Tibial nerve (tissue), 4 donors: ENCODE results near the gene C2orf92. TPM values are rescaled to one million over a fixed set of nuclear protein-coding genes. Genes with fewer than 3 reads are reported as not detected.

Experiments used
- DNase-seq, 2 donors: peaks; one replicate each; pipeline ENCODE4 v3.0.0-alpha.2; 2019; ENCODE audit warnings: low spot score in 2 of 2
- H3K27ac ChIP-seq, 4 donors: fragments of 200-600 bp; sonication (generic) in 3 of 4; one replicate each; pipeline ENCODE4 v1.5.1; 2017 to 2019; ENCODE audit warnings: mild to moderate bottlenecking in 1 of 4
- H3K27me3 ChIP-seq, 2 donors: fragments of 200-600 bp; sonication (generic) in 1 of 2; one replicate each; pipeline versions ENCODE4 v1.5.1 to v1.6.0; 2017 to 2019
- H3K36me3 ChIP-seq, 3 donors: fragments of 200-600 bp; sonication (generic); one replicate each; pipeline ENCODE4 v1.5.1; 2018 to 2019
- H3K4me1 ChIP-seq, 4 donors: fragments of 200-600 bp; sonication (generic) in 3 of 4; one replicate each; pipeline ENCODE4 v1.5.1; 2017 to 2019
- H3K4me3 ChIP-seq, 4 donors: fragments of 200-600 bp; sonication (generic) in 3 of 4; one replicate each; pipeline ENCODE4 v1.5.1; 2017 to 2019; ENCODE audit warnings: mild to moderate bottlenecking in 1 of 4, moderate library complexity in 1 of 4
- H3K9me3 ChIP-seq, 4 donors: fragments of 200-600 bp; sonication (generic) in 3 of 4; one replicate each; pipeline ENCODE4 v1.5.1; 2017 to 2019
- EP300 ChIP-seq, 2 donors: sonication (generic); formaldehyde crosslinking; IDR thresholded peaks; one replicate each; pipeline ENCODE4 v1.6.1; 2017; ENCODE audit warnings: antibody characterized with exemption in 2 of 2, mild to moderate bottlenecking in 1 of 2
- POLR2A ChIP-seq, 2 donors: fragments of 450-650 bp; IDR thresholded peaks; one replicate each; pipeline ENCODE4 v1.6.1; 2017; ENCODE audit warnings: antibody characterized with exemption in 2 of 2, mild to moderate bottlenecking in 2 of 2, moderate library complexity in 2 of 2
- WGBS, 2 donors: methylation state at CpG; one replicate each; pipeline ENCODE4 v1.1.5; 2018; 5-methylcytosine and 5-hydroxymethylcytosine counted together
- total RNA-seq, 4 donors: library from RNA; depleted of rRNA; stranded (reverse); fragments of >200 nt; gene quantifications; one replicate each; pipeline ENCODE4 v1.1.0, GENCODE V29; 2016
- TF ChIP-seq, protein P1 (sequence below), 5 experiments: fragments of 200-600 bp in 3 of 5; fragments of 450-650 bp in 2 of 5; sonication (generic) in 3 of 5; IDR thresholded peaks; one replicate each; pipeline ENCODE4 v1.5.1; 2016 to 2019; ENCODE audit warnings: antibody characterized with exemption in 5 of 5, mild to moderate bottlenecking in 3 of 5, moderate library complexity in 2 of 5

The C2orf92 gene
- total RNA-seq, 4 donors from 2014 or later: 4.5 to 65.1 (median 11.6) TPM

DNA sequence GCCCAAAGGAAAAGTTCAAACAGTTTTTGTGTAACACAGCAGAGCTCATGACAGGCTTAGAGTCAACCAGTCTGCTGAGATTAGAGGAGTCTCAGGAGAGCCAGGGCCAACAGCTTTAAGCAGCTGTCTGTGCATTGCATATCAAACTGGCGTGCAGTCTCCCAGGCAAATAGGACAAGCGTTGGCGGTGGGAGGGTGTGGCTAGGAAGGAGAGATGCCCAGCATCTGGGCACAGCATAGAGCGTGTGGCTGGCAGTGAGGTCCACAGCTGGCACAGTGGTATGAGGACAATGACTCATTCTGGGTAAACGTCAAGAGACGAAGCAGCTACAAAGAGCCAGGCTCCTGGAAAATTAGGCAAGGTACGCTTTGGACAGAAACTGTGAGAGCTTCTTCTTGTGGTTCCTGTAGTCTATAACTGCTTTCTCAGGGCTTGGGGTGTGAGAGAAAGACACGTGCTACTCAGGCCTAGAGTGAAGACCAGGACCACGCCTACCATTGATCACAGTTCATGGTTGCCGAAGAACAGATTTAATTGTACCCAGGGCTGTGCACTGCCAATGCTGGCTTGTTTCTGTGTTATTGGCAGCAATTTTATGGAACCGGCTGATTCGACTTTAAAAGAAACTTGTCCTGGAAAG lies 58.7 kb downstream of the C2orf92 start:
- no peaks in the 10 kb centered on the region for H3K4me1 ChIP-seq
- no peak overlapping the region for H3K27ac ChIP-seq
- no peaks in the 10 kb centered on the region for H3K27me3 ChIP-seq
- no peaks in the 10 kb centered on the region for H3K36me3 ChIP-seq
- TF ChIP-seq EP300 (IDR thresholded peaks at IDR 0.05): no peak
- TF ChIP-seq POLR2A (IDR thresholded peaks at IDR 0.05): no peak
- TF ChIP-seq, protein P1, sequence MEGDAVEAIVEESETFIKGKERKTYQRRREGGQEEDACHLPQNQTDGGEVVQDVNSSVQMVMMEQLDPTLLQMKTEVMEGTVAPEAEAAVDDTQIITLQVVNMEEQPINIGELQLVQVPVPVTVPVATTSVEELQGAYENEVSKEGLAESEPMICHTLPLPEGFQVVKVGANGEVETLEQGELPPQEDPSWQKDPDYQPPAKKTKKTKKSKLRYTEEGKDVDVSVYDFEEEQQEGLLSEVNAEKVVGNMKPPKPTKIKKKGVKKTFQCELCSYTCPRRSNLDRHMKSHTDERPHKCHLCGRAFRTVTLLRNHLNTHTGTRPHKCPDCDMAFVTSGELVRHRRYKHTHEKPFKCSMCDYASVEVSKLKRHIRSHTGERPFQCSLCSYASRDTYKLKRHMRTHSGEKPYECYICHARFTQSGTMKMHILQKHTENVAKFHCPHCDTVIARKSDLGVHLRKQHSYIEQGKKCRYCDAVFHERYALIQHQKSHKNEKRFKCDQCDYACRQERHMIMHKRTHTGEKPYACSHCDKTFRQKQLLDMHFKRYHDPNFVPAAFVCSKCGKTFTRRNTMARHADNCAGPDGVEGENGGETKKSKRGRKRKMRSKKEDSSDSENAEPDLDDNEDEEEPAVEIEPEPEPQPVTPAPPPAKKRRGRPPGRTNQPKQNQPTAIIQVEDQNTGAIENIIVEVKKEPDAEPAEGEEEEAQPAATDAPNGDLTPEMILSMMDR (IDR thresholded peaks at IDR 0.05): no peak
- H3K9me3 ChIP-seq: peaks cover 0 to 31% (median 0%) of the 10 kb centered on the region in 4 donors
- no peak overlapping the region for H3K4me3 ChIP-seq
- 74 to 81% methylated on average over 12 of the region's 12 CpGs for WGBS, 2 donors
- DNase-seq: no peak

DNA sequence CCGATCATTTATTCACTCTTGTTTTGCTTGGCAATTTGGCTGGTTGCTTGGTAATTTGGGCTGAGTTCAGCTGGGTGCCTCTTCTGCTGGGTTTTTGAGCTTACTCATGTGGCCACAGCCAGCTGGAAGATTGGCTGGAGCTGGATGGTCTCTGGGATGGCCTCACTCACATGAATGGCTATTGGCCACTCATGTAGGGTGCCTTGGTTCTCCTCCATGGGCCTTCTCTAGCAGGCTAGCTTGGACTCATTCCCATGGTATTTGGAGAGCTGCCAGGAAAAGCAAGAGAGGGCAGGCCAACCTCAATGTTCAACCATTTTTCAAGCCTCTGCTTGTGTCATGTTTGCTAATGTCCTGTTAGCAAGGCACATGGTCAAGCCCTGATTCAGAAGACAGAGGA lies 60.7 kb downstream of the C2orf92 start:
- Histone ChIP-seq H3K27ac (no peak overlapping the region), H3K27me3 (no peaks in the 10 kb centered on the region), H3K9me3 (peaks cover 0 to 25% (median 0%) of the 10 kb centered on the region in 4 donors), H3K4me3 (no peak overlapping the region), H3K4me1 (no peaks in the 10 kb centered on the region), H3K36me3 (no peaks in the 10 kb centered on the region)
- DNase-seq: no peak
- 91 to 95% methylated on average over 1 of the region's 1 CpG for WGBS, 2 donors
- TF ChIP-seq POLR2A (IDR thresholded peaks at IDR 0.05) (no peak), EP300 (IDR thresholded peaks at IDR 0.05) (no peak)
- TF ChIP-seq, protein P1 (IDR thresholded peaks at IDR 0.05): no peak

DNA sequence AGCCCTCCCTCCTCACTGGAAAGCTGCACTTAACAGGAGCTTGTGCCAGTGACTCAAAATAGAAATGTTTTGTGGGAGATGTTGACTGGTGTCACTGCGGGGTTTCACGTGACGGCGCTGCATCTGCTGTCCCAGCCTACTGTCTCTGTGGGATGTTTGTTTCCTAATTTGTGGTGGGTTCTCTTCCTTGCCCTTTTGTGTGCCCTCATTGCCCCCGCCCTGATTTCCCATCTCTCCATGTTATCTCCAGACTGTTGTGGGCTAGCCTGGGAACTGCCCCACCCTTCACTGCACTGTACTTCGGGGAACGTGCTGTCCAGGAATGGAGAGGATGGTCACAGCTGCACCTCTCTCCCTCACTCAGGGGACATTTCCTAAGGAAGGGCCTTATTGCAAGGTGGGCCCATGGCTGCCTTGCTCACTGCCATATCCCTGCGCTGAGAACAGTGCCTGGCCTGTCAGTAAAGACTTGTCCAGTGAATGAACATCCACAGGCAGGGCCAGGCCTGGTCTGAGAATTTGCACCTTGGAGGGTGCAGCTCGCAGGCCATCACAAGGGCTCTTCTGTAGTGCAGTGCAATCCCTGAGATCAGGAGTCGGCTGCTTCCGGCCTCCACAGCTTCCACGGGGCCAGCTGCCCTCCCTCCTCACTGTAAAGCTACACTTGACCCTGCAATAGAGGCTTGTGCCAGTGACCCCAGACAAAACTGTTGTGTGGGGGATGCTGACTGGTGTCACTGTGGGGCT lies 61.9 kb downstream of the C2orf92 start:
- no peaks in the 10 kb centered on the region for H3K27me3 ChIP-seq
- peaks cover 0 to 24% (median 0%) of the 10 kb centered on the region in 4 donors for H3K9me3 ChIP-seq
- no peak for TF ChIP-seq POLR2A (IDR thresholded peaks at IDR 0.05)
- TF ChIP-seq EP300 (IDR thresholded peaks at IDR 0.05): no peak
- TF ChIP-seq, protein P1 (IDR thresholded peaks at IDR 0.05): no peak
- H3K4me3 ChIP-seq: no peak overlapping the region
- no peaks in the 10 kb centered on the region for H3K4me1 ChIP-seq
- 71 to 87% methylated on average over 7 to 12 of the region's 12 CpGs for WGBS, 2 donors
- no peak overlapping the region for H3K27ac ChIP-seq
- DNase-seq: no peak
- H3K36me3 ChIP-seq: no peaks in the 10 kb centered on the region

DNA sequence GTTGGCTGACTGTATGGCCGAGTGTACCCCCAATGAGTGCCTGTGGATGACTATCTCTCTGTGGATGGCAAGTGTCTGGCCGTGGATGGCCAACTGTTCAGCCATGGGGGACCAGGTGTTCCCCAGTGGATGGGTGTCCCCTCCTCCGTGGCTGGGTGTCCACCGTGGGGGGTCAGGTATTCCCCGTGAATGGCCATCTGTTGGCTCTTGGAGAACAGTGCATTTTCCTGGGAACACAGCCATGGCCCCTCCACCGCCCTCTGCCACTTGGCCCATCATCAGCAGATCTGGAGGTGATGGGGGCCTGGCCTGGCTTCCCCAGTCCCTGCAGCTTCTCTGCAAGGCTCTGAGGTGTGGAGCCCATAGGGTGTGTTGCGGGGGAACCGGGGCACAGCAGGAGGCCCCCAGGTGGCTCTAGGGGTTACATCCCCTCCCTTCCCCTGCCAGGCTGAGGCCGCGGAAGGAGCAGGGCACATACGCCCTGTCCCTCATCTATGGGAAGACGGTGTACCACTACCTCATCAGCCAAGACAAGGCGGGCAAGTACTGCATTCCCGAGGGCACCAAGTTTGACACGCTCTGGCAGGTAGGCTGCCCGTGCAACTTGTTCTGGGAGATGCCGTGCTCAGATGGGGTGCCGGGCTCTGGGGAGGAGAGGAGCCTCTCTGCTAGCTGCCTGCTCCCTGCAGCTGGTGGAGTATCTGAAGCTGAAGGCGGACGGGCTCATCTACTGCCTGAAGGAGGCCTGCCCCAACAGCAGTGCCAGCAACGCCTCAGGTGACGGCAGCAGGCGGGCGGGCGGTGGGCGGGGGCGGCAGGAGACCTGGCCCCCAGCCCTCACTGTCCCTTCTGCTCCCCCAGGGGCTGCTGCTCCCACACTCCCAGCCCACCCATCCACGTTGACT lies 63.2 kb downstream of the C2orf92 start:
- Histone ChIP-seq H3K27me3 (no peaks in the 10 kb centered on the region), H3K4me3 (no peak overlapping the region), H3K27ac (no peak overlapping the region), H3K36me3 (no peaks in the 10 kb centered on the region), H3K9me3 (peaks cover 0 to 18% (median 0%) of the 10 kb centered on the region in 4 donors), H3K4me1 (no peaks in the 10 kb centered on the region)
- TF ChIP-seq POLR2A (IDR thresholded peaks at IDR 0.05): no peak
- TF ChIP-seq, protein P1 (IDR thresholded peaks at IDR 0.05): no peak
- 91% methylated on average over 9 to 26 of the region's 28 CpGs for WGBS, 2 donors
- DNase-seq: no peak
